Heart left ventricle (tissue), 13 donors: ENCODE data around the gene GRM5.
"Not testable (repeated sequence)": the region's sequence is repeated elsewhere in the genome, so short reads cannot be mapped to it uniquely, and the experiment has no call there.

Experiments used
- POLR2A ChIP-seq, 2 donors: fragments of 450-650 bp; IDR thresholded peaks; one replicate each; pipeline ENCODE4 v1.6.1; 2017; ENCODE audit warnings: antibody characterized with exemption in 2 of 2, mild to moderate bottlenecking in 2 of 2, moderate library complexity in 2 of 2
- TF ChIP-seq, protein P1 (sequence below), 12 donors: fragments of 200-600 bp; sonication (generic) in 4 of 12; IDR thresholded peaks; one replicate each; pipeline versions ENCODE4 v1.5.0 to v1.8.0; 2018 to 2022; ENCODE audit warnings: antibody characterized with exemption in 12 of 12, mild to moderate bottlenecking in 5 of 12
- donor health status: ischemic (EF 13 %, LVEDD 7.1; RV severe dilation, severe dysfunction).
- donor health status: DM: no; HTN: yes; CAD: no.
- donor health status: DM: no; HTN: no; CAD: no.
- donor health status: ischemic (EF 25% LVEDD 6.9; RV normal size, moderate dysfunction).
- donor health status: ischemic (EF 25% LVEDD 5.7; RV mildly dilated, moderate dysfunction).
- donor health status: ischemic (EF 35%, LVEDD 5.7; RV mildly dilated, moderate dysfunction).
- donor health status: nonischemic (EF 11% LVEDD 7.7; RV severe dilation, severe dysfunction).
- donor health status: DM: yes; HTN: yes; CAD: no.
- donor health status: PGD.
- donor health status: ischemic (EF 29% LVEDD 5.4; RV normal size, mild dysfunction).
- donor health status: nonischemic (EF 23%, LVEDD 6.1; RV moderate dilation, normal function).

DNA sequence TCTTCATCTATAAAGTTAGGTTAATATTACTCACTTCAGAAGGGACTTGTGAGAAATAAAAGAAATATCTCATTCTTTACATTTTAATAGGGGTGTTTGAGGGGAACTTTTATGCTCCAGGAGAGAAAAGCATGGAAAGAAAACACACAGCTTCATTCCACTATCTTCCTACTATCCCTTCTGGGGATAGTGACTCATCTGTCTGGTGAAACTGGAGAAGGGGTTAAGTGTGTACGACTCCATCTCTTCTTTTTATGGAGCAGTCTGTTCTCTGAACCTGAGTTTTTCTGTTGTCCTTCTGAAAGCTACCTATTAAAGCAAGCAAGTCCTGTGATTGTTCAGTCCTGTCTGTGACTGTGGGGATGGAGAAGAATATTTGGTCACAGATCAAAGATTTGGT lies 227.6 kb downstream of the GRM5 start:
- TF ChIP-seq, protein P1, sequence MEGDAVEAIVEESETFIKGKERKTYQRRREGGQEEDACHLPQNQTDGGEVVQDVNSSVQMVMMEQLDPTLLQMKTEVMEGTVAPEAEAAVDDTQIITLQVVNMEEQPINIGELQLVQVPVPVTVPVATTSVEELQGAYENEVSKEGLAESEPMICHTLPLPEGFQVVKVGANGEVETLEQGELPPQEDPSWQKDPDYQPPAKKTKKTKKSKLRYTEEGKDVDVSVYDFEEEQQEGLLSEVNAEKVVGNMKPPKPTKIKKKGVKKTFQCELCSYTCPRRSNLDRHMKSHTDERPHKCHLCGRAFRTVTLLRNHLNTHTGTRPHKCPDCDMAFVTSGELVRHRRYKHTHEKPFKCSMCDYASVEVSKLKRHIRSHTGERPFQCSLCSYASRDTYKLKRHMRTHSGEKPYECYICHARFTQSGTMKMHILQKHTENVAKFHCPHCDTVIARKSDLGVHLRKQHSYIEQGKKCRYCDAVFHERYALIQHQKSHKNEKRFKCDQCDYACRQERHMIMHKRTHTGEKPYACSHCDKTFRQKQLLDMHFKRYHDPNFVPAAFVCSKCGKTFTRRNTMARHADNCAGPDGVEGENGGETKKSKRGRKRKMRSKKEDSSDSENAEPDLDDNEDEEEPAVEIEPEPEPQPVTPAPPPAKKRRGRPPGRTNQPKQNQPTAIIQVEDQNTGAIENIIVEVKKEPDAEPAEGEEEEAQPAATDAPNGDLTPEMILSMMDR (IDR thresholded peaks at IDR 0.05), result not testable (repeated sequence)
- TF ChIP-seq POLR2A (IDR thresholded peaks at IDR 0.05), result not testable (repeated sequence)
